Measurements from ENCODE around the gene VIP.

The VIP gene

DNA sequence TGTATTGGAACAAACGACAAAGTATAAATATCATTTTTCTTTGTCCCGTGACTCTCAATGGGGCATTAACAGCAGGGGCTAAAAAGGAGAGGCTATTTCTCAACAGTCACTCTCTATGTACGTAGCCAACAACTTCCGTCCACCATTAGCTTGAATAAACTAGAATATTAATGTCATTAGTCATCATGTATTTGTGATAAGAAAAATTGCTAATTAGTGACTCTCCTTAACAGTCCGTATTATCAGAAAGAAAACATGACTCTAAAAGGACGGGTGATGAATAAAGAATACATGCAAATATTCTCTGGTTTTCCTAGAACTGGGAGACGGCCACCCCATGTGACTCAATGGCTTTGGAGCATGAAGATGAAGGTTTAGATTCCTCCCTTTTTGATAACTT is 18.6 kb downstream of the VIP start:
- Histone ChIP-seq H4K5ac (ENCODE audit: low read length) (no peak overlapping the region), H3K79me1 (ENCODE audit: low read length) (no peaks in the 10 kb centered on the region), H2BK5ac (ENCODE audit: low read length) (no peak overlapping the region), H3K36me3 (ENCODE audit: control insufficient read depth, insufficient read depth, low read length) (no peaks in the 10 kb centered on the region), H3K27me3 (ENCODE audit: insufficient read depth, low read length, poor library complexity) (no peaks in the 10 kb centered on the region), H3K27ac (ENCODE audit: low read depth, low read length) (no peak overlapping the region), H2AK5ac (ENCODE audit: low read length) (no peak overlapping the region), H3K18ac (ENCODE audit: low read length) (no peak overlapping the region), H4K8ac (ENCODE audit: low read depth, low read length) (no peak overlapping the region), H3K4me3 (ENCODE audit: low read length) (no peak overlapping the region), H3K79me2 (ENCODE audit: control insufficient read depth, insufficient read depth, low read length) (no peaks in the 10 kb centered on the region), H3K4me1 (ENCODE audit: control insufficient read depth, low read depth, low read length) (no peaks in the 10 kb centered on the region), H2BK120ac (ENCODE audit: low read depth, low read length) (no peak overlapping the region), H3K56ac (ENCODE audit: low read length) (no peak overlapping the region), H3K9ac (ENCODE audit: low read length) (no peak overlapping the region), H3K23ac (ENCODE audit: low read length) (no peak overlapping the region), H3K4me2 (ENCODE audit: low read length) (no peak overlapping the region), H3K4ac (ENCODE audit: low read depth, low read length) (no peak overlapping the region), H2BK15ac (replicated peaks; ENCODE audit: low read depth) (no peak overlapping the region)
- no CpG with 5 or more reads among the region's 7 CpGs for whole genome bisulfite sequencing (ENCODE audit: extremely low coverage, insufficient coverage, low lambda C conversion rate)
- DNase-seq: no peak

DNA sequence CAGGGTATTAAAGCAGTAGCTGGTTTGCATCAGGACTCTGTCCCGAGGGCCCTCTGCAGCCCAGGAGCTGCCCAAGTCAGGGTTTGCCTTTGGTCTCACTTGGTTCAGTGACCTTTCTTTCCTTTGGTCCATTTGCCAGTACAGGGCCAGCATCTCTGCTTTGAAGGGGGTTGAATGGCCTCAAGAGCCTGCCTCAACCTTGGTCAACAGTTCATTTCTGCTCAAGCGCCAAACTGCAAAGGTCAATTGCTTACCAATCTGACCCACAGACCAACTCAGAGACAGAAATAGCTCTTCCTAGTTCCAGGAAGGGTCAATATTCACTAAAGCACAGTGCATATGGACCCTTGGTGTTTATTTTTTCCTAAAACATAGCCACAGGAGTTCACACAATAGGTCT is 19.4 kb downstream of the VIP start:
- Histone ChIP-seq H3K36me3 (ENCODE audit: control insufficient read depth, insufficient read depth, low read length) (no peaks in the 10 kb centered on the region), H4K8ac (ENCODE audit: low read depth, low read length) (no peak overlapping the region), H4K5ac (ENCODE audit: low read length) (no peak overlapping the region), H3K9ac (ENCODE audit: low read length) (no peak overlapping the region), H2BK15ac (replicated peaks; ENCODE audit: low read depth) (no peak overlapping the region), H3K23ac (ENCODE audit: low read length) (no peak overlapping the region), H2AK5ac (ENCODE audit: low read length) (no peak overlapping the region), H3K27me3 (ENCODE audit: insufficient read depth, low read length, poor library complexity) (no peaks in the 10 kb centered on the region), H3K4me3 (ENCODE audit: low read length) (no peak overlapping the region), H3K4ac (ENCODE audit: low read depth, low read length) (no peak overlapping the region), H2BK5ac (ENCODE audit: low read length) (no peak overlapping the region), H3K4me1 (ENCODE audit: control insufficient read depth, low read depth, low read length) (no peaks in the 10 kb centered on the region), H3K79me2 (ENCODE audit: control insufficient read depth, insufficient read depth, low read length) (no peaks in the 10 kb centered on the region), H3K27ac (ENCODE audit: low read depth, low read length) (no peak overlapping the region), H3K56ac (ENCODE audit: low read length) (no peak overlapping the region), H3K18ac (ENCODE audit: low read length) (no peak overlapping the region), H3K4me2 (ENCODE audit: low read length) (no peak overlapping the region), H2BK120ac (ENCODE audit: low read depth, low read length) (no peak overlapping the region), H3K79me1 (ENCODE audit: low read length) (no peaks in the 10 kb centered on the region)
- no CpG with 5 or more reads among the region's 2 CpGs for WGBS (ENCODE audit: extremely low coverage, insufficient coverage, low lambda C conversion rate)
- no peak for DNase-seq

DNA sequence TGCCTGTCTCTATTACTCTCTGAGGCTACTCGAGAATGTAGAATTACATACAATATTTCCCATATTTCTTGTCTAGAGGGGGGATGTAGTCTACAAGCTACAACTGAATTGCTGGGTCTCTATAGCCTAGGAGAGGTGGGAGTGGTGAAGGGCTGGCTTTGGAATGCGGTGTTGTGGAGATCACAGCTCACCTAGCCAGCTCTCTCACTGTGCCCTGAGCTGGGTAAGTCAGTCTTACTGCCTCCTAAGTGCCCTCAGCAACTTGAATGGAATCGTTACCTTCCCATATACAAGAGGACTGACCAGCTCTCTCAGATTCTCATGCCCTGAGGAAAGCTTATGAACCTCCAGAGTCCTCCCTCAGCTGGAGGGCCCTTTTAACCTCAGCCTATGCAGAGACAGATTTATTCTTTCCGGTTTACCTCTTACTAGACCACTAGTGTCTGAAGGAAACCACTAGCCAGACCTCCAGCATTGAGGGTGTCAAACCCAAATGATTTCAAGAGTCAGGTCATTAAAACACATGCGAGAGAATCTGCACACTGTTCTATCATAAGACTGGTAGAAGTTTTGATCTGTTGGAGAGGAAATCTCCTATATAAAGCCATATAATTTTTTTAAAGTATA is 20.6 kb downstream of the VIP start:
- Histone ChIP-seq H3K4me2 (ENCODE audit: low read length) (no peak overlapping the region), H3K79me2 (ENCODE audit: control insufficient read depth, insufficient read depth, low read length) (no peaks in the 10 kb centered on the region), H3K23ac (ENCODE audit: low read length) (no peak overlapping the region), H3K36me3 (ENCODE audit: control insufficient read depth, insufficient read depth, low read length) (no peaks in the 10 kb centered on the region), H3K4me3 (ENCODE audit: low read length) (no peak overlapping the region), H3K18ac (ENCODE audit: low read length) (no peak overlapping the region), H3K4ac (ENCODE audit: low read depth, low read length) (no peak overlapping the region), H3K27me3 (ENCODE audit: insufficient read depth, low read length, poor library complexity) (no peaks in the 10 kb centered on the region), H3K79me1 (ENCODE audit: low read length) (no peaks in the 10 kb centered on the region), H4K5ac (ENCODE audit: low read length) (no peak overlapping the region), H4K8ac (ENCODE audit: low read depth, low read length) (no peak overlapping the region), H2BK120ac (ENCODE audit: low read depth, low read length) (no peak overlapping the region), H2AK5ac (ENCODE audit: low read length) (no peak overlapping the region), H3K27ac (ENCODE audit: low read depth, low read length) (no peak overlapping the region), H3K4me1 (ENCODE audit: control insufficient read depth, low read depth, low read length) (no peaks in the 10 kb centered on the region), H3K56ac (ENCODE audit: low read length) (no peak overlapping the region), H2BK5ac (ENCODE audit: low read length) (no peak overlapping the region), H3K9ac (ENCODE audit: low read length) (no peak overlapping the region), H2BK15ac (replicated peaks; ENCODE audit: low read depth) (no peak overlapping the region)
- no CpG with 5 or more reads among the region's 5 CpGs for WGBS (ENCODE audit: extremely low coverage, insufficient coverage, low lambda C conversion rate)
- peak; percentile 15 for DNase-seq

DNA sequence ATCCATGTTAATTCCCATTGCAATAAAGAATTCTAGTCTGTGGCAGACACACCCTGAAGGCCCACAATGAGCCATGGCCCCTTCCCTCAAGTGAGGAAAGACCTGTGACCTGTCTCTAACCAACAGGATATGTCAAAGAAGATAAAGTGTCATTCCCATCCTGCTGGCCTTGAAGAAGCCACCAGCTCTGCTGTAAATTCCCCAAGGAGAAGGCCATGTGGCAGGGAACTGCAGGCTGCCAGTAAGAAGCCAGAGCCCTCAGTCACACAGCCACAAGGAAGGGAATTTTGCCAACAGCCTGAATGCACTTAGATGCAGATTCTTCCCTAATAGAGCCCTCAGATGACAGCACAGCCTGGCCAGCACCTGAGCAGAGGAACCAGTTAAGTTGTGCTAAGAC is 24.8 kb downstream of the VIP start:
- Histone ChIP-seq H3K79me2 (ENCODE audit: control insufficient read depth, insufficient read depth, low read length) (no peaks in the 10 kb centered on the region), H3K36me3 (ENCODE audit: control insufficient read depth, insufficient read depth, low read length) (no peaks in the 10 kb centered on the region), H2BK5ac (ENCODE audit: low read length) (no peak overlapping the region), H3K23ac (ENCODE audit: low read length) (no peak overlapping the region), H2AK5ac (ENCODE audit: low read length) (no peak overlapping the region), H3K27me3 (ENCODE audit: insufficient read depth, low read length, poor library complexity) (no peaks in the 10 kb centered on the region), H3K56ac (ENCODE audit: low read length) (no peak overlapping the region), H3K4me3 (ENCODE audit: low read length) (no peak overlapping the region), H2BK120ac (ENCODE audit: low read depth, low read length) (no peak overlapping the region), H4K5ac (ENCODE audit: low read length) (no peak overlapping the region), H3K4me1 (ENCODE audit: control insufficient read depth, low read depth, low read length) (no peaks in the 10 kb centered on the region), H3K4ac (ENCODE audit: low read depth, low read length) (no peak overlapping the region), H2BK15ac (replicated peaks; ENCODE audit: low read depth) (no peak overlapping the region), H3K27ac (ENCODE audit: low read depth, low read length) (no peak overlapping the region), H3K18ac (ENCODE audit: low read length) (no peak overlapping the region), H3K9ac (ENCODE audit: low read length) (no peak overlapping the region), H4K8ac (ENCODE audit: low read depth, low read length) (no peak overlapping the region), H3K79me1 (ENCODE audit: low read length) (no peaks in the 10 kb centered on the region), H3K4me2 (ENCODE audit: low read length) (no peak overlapping the region)
- DNase-seq: no peak

DNA sequence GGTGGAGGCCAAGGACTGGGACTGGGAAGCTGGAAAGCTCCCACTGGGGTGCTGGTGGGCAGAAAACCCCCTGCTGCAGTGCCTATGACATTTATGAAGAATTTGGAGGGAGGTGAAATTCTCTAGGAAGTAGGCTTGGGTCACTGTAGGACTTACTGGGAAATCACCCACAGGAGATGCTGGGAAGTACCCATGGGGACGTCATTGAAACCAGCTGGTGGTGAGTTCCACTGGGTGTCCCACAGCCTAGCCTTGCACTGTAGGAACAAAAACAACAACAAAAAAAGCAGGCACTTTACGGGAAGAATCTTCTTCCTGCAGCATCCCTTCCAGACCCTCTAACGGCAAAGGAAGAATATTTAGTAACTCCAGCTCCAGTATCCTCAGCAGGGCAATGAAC is 26.2 kb downstream of the VIP start:
- no peak for DNase-seq
- no peak overlapping the region for H3K9ac ChIP-seq (ENCODE audit: low read length)
- H3K18ac ChIP-seq (ENCODE audit: low read length): no peak overlapping the region
- H3K27ac ChIP-seq (ENCODE audit: low read depth, low read length): no peak overlapping the region
- no peak overlapping the region for H3K56ac ChIP-seq (ENCODE audit: low read length)
- no peak overlapping the region for H3K4me2 ChIP-seq (ENCODE audit: low read length)
- H3K4me3 ChIP-seq (ENCODE audit: low read length): no peak overlapping the region
- no peaks in the 10 kb centered on the region for H3K79me2 ChIP-seq (ENCODE audit: control insufficient read depth, insufficient read depth, low read length)
- H4K8ac ChIP-seq (ENCODE audit: low read depth, low read length): no peak overlapping the region
- H4K5ac ChIP-seq (ENCODE audit: low read length): no peak overlapping the region
- H3K23ac ChIP-seq (ENCODE audit: low read length): no peak overlapping the region
- H2BK5ac ChIP-seq (ENCODE audit: low read length): no peak overlapping the region
- no peak overlapping the region for H3K4ac ChIP-seq (ENCODE audit: low read depth, low read length)
- no peaks in the 10 kb centered on the region for H3K27me3 ChIP-seq (ENCODE audit: insufficient read depth, low read length, poor library complexity)
- H3K79me1 ChIP-seq (ENCODE audit: low read length): no peaks in the 10 kb centered on the region
- no peak overlapping the region for H2BK15ac ChIP-seq (replicated peaks; ENCODE audit: low read depth)
- no peaks in the 10 kb centered on the region for H3K36me3 ChIP-seq (ENCODE audit: control insufficient read depth, insufficient read depth, low read length)
- no CpG with 5 or more reads among the region's 3 CpGs for WGBS (ENCODE audit: extremely low coverage, insufficient coverage, low lambda C conversion rate)
- H3K4me1 ChIP-seq (ENCODE audit: control insufficient read depth, low read depth, low read length): no peaks in the 10 kb centered on the region
- H2AK5ac ChIP-seq (ENCODE audit: low read length): no peak overlapping the region
- H2BK120ac ChIP-seq (ENCODE audit: low read depth, low read length): no peak overlapping the region

DNA sequence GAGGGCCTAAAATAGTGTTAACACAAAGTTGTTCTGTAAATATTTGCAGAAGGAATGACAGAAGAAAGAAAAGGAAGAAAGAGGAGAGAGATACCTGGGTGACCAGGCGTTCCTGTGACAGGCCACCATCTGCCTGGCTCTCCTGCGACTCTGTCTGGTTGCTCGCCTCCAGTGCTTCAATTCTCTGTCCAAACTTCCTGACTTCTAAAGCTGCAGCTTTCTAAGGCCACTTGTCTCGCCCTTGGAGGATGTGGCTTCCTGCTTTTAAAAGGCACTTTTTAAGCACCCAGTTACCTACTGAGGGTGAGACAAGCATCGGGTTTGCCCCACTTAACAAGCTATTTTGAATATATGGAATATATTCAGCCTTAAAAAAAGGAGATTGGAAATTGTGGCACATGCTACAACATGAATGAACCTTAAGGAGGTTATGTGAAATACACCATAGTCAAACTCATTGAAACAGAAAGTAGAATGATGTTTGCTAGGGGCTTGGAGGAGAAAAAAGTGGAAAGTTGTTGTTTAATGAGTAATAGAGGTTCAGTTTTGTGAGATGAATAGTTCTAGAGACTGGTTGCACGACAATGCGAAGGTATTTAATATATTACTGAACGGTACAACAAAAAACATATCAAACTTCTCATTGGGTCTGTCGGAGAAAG is 32.8 kb downstream of the VIP start:
- Histone ChIP-seq H3K27ac (ENCODE audit: low read depth, low read length) (no peak overlapping the region), H2BK5ac (ENCODE audit: low read length) (no peak overlapping the region), H3K79me2 (ENCODE audit: control insufficient read depth, insufficient read depth, low read length) (no peaks in the 10 kb centered on the region), H3K4me1 (ENCODE audit: control insufficient read depth, low read depth, low read length) (no peaks in the 10 kb centered on the region), H2BK120ac (ENCODE audit: low read depth, low read length) (no peak overlapping the region), H3K4ac (ENCODE audit: low read depth, low read length) (no peak overlapping the region), H3K36me3 (ENCODE audit: control insufficient read depth, insufficient read depth, low read length) (no peaks in the 10 kb centered on the region), H3K4me2 (ENCODE audit: low read length) (no peak overlapping the region), H2BK15ac (replicated peaks; ENCODE audit: low read depth) (no peak overlapping the region), H3K18ac (ENCODE audit: low read length) (no peak overlapping the region), H3K23ac (ENCODE audit: low read length) (no peak overlapping the region), H3K9ac (ENCODE audit: low read length) (no peak overlapping the region), H3K56ac (ENCODE audit: low read length) (no peak overlapping the region), H3K79me1 (ENCODE audit: low read length) (no peaks in the 10 kb centered on the region), H4K5ac (ENCODE audit: low read length) (no peak overlapping the region), H3K4me3 (ENCODE audit: low read length) (no peak overlapping the region), H4K8ac (ENCODE audit: low read depth, low read length) (no peak overlapping the region), H3K27me3 (ENCODE audit: insufficient read depth, low read length, poor library complexity) (no peaks in the 10 kb centered on the region), H2AK5ac (ENCODE audit: low read length) (no peak overlapping the region)
- no CpG with 5 or more reads among the region's 9 CpGs for WGBS (ENCODE audit: extremely low coverage, insufficient coverage, low lambda C conversion rate)
- DNase-seq: no peak

Data from mesendoderm (in vitro differentiated cells).